HepG2 (cell line): ENCODE results near the gene MFAP4.

Experiments
- CBX1 ChIP-seq: IDR thresholded peaks from one replicate; pipeline ENCODE4 v1.6.1; 2016; ENCODE audit warnings: antibody characterized with exemption, low read depth
- CTCF ChIP-seq: sonication (generic); formaldehyde crosslinking; IDR thresholded peaks from 2 replicates; pipeline ENCODE4 v1.5.0; 2020; ENCODE audit warnings: mild to moderate bottlenecking, missing genetic modification reagents, moderate library complexity
- ETS1 ChIP-seq: sonication (generic); formaldehyde crosslinking; IDR thresholded peaks from 2 replicates; pipeline ENCODE4 v1.4.0; 2020; ENCODE audit warnings: missing genetic modification reagents
- FOXM1 ChIP-seq: sonication (generic); formaldehyde crosslinking; IDR thresholded peaks from 2 replicates; pipeline ENCODE4 v1.5.0; 2020; ENCODE audit warnings: missing genetic modification reagents
- KDM1A ChIP-seq: IDR thresholded peaks from 2 replicates; pipeline ENCODE4 v1.6.1; 2016; ENCODE audit warnings: missing compliant biosample characterization
- PCBP1 ChIP-seq: fragments of 200-400 bp; formaldehyde crosslinking; IDR thresholded peaks from 2 replicates; pipeline ENCODE4 v1.6.1; 2017; ENCODE audit warnings: mild to moderate bottlenecking, low read depth, low read length, borderline replicate concordance
- POLR2A ChIP-seq, 2 experiments: IDR thresholded peaks; 2 replicates each; pipeline ENCODE4 v1.6.1; 2011; ENCODE audit warnings: low read depth in 2 of 2, low read length in 2 of 2, mild to moderate bottlenecking in 1 of 2, moderate library complexity in 1 of 2; ENCODE audit not compliant: insufficient read depth in 1 of 2
- SMAD1 ChIP-seq: sonication (generic); formaldehyde crosslinking; IDR thresholded peaks from 2 replicates; pipeline ENCODE4 v1.4.0; 2020; ENCODE audit warnings: missing genetic modification reagents, low read depth, mild to moderate bottlenecking, borderline replicate concordance
- THAP7 ChIP-seq: sonication (generic); formaldehyde crosslinking; IDR thresholded peaks from 2 replicates; pipeline ENCODE4 v1.8.1; 2023; ENCODE audit warnings: mild to moderate bottlenecking, missing genetic modification reagents
- ZMYM2 ChIP-seq: sonication (generic); formaldehyde crosslinking; IDR thresholded peaks from 2 replicates; pipeline ENCODE4 v1.8.0; 2022; ENCODE audit warnings: mild to moderate bottlenecking, missing genetic modification reagents
- ZSCAN31 ChIP-seq: sonication (generic); formaldehyde crosslinking; IDR thresholded peaks from 2 replicates; pipeline ENCODE4 v1.5.0; 2020; ENCODE audit warnings: low read depth, mild to moderate bottlenecking, missing genetic modification reagents

- no peak for TF ChIP-seq ZMYM2 (CRISPR knock-in tag)
- no peak for TF ChIP-seq FOXM1
- TF ChIP-seq SMAD1 (CRISPR knock-in tag), result no peak
- no peak for TF ChIP-seq PCBP1
- TF ChIP-seq CBX1, result no peak
- TF ChIP-seq POLR2A (IDR thresholded peaks at IDR 0.05; ENCODE audit: insufficient read depth in 1 of 2, low read depth in 2 of 2, low read length in 2 of 2), result no peak
- no peak for TF ChIP-seq THAP7 (CRISPR knock-in tag)
- TF ChIP-seq ZSCAN31 (CRISPR knock-in tag), result no peak
- TF ChIP-seq ETS1 (CRISPR knock-in tag), result no peak
- no peak for TF ChIP-seq KDM1A (CRISPR knock-in tag)
- TF ChIP-seq CTCF, result no peak
These were observed 25.5 kb upstream of the MFAP4 start for GRCh38 chr17:19412510-19412909.
